Fibroblast of mammary gland (primary cell): Measurements from ENCODE around the gene FBXO17.

Source experiments
- DNase-seq: peaks from one replicate; pipeline ENCODE4 v3.0.0-alpha.2; 2010; ENCODE audit warnings: low read depth
- H3K4me3 ChIP-seq: 2 replicates; pipeline ENCODE4 v1.5.1; 2011; ENCODE audit warnings: low read depth, mild to moderate bottlenecking, low read length, moderate library complexity; ENCODE audit not compliant: control insufficient read depth
- CTCF ChIP-seq: conservative IDR thresholded peaks from 2 replicates; pipeline ENCODE4 v1.5.1; 2011; ENCODE audit warnings: low read depth, low read length, inconsistent platforms; ENCODE audit not compliant: control insufficient read depth, insufficient read depth

The FBXO17 gene

DNA sequence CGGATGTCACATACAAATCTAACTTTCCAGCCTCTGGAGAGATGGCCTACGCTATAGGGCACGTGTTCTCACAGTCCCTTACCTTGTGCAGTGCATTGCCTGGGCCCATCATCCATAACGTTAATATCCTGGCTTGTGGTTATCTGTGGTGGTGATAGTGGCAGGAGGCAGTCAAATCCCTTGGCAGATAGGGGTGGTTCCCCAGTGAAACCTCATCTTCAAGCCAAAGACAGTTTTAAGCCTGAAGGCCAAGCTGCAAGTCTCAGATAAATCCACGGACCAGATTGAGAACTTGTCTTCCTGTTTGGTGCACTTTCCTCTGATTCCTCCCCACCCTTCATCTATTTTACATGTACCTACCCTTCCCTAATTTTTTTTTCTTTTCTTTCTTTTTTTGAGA, 4.3 kb upstream of the FBXO17 start:
- no peak for TF ChIP-seq CTCF
- no peak for DNase-seq
- no peak overlapping the region for H3K4me3 ChIP-seq

- no peak overlapping the region for H3K4me3 ChIP-seq
- no peak for TF ChIP-seq CTCF
- DNase-seq: no peak
These were observed 2.8 kb upstream of the FBXO17 start for GRCh38 chr19:38978326-38978689.

DNA sequence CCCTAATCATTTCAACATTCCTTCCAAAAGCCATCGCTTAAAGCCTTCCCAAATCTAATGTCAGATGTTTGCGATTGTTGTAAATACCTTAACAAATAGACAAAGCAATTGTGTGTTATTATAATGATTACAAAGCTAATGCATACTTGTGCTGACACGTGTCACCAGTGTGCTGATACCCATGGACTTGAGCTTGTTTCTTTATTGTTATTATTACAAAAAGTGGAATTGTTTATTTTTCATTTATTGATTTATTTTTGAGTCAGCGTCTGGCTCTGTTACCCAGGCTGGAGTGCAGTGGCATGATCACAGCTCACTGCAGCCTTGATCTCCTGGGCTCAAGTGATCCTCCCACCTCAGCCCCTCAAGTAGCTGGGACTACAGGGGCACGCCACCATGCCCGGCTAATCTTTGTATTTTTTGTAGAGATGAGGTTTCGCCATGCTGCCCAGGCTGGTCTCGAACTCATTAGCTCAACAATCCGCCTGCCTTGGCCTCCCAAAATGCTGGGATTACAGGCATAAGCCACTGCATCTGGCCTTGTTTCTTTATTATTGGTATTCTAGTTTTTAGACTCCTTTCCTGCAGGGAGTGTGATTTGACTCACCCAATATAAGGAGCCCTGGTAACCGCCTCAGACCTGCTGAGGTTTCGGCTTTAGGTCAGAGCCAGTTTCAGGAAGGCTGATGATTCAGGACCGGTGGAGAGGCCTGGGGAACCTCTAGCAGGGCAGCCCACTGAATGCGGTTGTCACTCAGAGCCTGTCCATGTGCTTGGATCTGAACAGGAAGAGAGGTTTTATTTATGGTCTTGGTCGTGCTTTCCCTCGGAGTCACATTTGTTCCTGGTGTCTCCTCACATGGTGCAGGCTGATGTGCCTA, 2.1 kb upstream of the FBXO17 start:
- no peak for TF ChIP-seq CTCF
- DNase-seq: no peak
- H3K4me3 ChIP-seq: no peak overlapping the region

DNA sequence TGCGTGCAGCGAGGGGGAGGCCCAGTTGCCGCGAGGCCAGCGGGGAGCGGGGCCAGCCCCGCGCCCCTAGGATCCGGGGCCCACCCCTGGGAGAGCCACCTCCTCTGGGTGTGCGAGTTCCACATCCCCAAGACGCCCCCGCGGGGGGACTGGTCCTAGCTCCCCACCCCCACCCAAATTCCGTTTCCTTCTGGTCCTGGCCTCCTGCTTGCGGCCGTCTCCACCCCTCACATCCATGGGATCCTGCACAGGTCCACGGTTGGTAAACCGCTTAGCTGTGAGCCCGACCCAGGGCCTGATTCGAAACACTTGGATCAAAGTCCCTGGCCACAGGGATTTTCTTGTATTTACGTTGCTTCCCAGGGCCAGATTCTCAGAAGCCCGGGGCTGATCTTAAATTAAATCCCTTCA, 324 bp upstream of the FBXO17 start:
- no peak for TF ChIP-seq CTCF
- peak; percentile 49 for DNase-seq
- peak overlapping the region; percentile 50 for H3K4me3 ChIP-seq

- no peak for TF ChIP-seq CTCF
- H3K4me3 ChIP-seq: peak overlapping the region; percentile 67
- DNase-seq: peak; percentile 25
These were observed 823 bp downstream of the FBXO17 start for GRCh38 chr19:38974624-38975213.

GRCh38 chr19:38971672-38972071, 3.9 kb downstream of the FBXO17 start:
- H3K4me3 ChIP-seq: no peak overlapping the region
- DNase-seq: peak; percentile 19
- TF ChIP-seq CTCF: no peak
